ENCODE measurements around the gene ADGRF3. TPM values are rescaled to one million over a fixed set of nuclear protein-coding genes. Genes with fewer than 3 reads are reported as not detected.

The ADGRF3 gene
- total and polyA plus RNA-seq, 2 of the 13 experiments (the other 11 are each of a cell fraction or from before 2014, with no cell fraction given) = 0.40 to 1.5 TPM

DNA sequence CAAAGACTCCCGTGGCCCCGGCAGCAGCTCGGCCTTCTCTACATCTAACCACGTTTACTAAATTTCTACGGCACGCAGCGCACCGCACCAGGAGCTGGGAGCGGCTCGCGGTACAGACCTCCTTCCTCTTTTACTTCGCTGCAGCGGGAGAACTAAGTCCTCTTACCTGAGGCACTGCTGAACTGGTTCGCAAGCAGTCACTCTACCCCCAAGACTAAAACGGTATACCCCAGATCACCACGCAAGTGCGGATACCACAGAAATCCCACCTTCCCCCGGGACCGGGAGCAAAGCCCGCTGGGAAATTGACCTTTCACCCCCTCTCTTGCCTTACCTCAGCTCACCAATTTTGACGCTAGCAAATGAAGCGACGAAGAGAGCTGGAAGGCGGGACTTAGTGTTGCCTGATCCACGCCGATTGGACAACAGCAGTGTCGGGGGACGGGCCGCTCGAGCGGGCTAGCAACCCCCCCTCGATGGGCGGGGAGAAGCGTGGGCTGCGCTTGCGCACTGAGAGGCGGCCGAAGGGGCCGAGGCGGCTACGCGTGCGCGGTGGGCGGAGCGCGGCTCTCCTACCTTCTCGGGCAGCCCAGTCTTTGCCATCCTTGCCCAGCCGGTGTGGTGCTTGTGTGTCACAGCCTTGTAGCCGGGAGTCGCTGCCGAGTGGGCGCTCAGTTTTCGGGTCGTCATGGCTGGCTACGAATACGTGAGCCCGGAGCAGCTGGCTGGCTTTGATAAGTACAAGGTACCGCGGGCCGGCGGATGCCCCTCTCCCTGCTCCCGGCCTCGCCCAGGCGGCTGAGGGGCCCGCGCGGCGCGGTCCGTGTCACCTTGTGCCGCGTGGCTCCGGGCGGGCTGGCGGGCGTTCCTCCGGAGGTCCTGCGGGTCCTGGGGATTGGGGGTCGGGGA, 790 bp downstream of the ADGRF3 start, which contains the start of gene SELENOI (continued):
- TF ChIP-seq, protein P1, sequence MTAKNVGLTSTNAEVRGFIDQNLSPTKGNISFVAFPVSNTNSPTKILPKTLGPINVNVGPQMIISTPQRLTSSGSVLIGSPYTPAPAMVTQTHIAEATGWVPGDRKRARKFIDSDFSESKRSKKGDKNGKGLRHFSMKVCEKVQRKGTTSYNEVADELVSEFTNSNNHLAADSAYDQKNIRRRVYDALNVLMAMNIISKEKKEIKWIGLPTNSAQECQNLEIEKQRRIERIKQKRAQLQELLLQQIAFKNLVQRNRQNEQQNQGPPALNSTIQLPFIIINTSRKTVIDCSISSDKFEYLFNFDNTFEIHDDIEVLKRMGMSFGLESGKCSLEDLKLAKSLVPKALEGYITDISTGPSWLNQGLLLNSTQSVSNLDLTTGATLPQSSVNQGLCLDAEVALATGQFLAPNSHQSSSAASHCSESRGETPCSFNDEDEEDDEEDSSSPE (CRISPR knock-in tag; IDR thresholded peaks at IDR 0.05) = peak; percentile 84
- no peak for TF ChIP-seq NFE2L2 (IDR thresholded peaks at IDR 0.05; ENCODE audit: low read length)
- TF ChIP-seq, protein P2, sequence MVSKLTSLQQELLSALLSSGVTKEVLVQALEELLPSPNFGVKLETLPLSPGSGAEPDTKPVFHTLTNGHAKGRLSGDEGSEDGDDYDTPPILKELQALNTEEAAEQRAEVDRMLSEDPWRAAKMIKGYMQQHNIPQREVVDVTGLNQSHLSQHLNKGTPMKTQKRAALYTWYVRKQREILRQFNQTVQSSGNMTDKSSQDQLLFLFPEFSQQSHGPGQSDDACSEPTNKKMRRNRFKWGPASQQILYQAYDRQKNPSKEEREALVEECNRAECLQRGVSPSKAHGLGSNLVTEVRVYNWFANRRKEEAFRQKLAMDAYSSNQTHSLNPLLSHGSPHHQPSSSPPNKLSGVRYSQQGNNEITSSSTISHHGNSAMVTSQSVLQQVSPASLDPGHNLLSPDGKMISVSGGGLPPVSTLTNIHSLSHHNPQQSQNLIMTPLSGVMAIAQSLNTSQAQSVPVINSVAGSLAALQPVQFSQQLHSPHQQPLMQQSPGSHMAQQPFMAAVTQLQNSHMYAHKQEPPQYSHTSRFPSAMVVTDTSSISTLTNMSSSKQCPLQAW (CRISPR knock-in tag; IDR thresholded peaks at IDR 0.05) = peak; percentile 96
- peak; percentile 97 for TF ChIP-seq ASH2L (IDR thresholded peaks at IDR 0.05; ENCODE audit: insufficient read length, low read depth, low read length)
- peak; percentile 76 for TF ChIP-seq SNAPC2 (CRISPR knock-in tag; IDR thresholded peaks at IDR 0.05)
- TF ChIP-seq, protein P3, sequence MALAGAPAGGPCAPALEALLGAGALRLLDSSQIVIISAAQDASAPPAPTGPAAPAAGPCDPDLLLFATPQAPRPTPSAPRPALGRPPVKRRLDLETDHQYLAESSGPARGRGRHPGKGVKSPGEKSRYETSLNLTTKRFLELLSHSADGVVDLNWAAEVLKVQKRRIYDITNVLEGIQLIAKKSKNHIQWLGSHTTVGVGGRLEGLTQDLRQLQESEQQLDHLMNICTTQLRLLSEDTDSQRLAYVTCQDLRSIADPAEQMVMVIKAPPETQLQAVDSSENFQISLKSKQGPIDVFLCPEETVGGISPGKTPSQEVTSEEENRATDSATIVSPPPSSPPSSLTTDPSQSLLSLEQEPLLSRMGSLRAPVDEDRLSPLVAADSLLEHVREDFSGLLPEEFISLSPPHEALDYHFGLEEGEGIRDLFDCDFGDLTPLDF (CRISPR knock-in tag; IDR thresholded peaks at IDR 0.05) = peak; percentile 34
- TF ChIP-seq, protein P4, sequence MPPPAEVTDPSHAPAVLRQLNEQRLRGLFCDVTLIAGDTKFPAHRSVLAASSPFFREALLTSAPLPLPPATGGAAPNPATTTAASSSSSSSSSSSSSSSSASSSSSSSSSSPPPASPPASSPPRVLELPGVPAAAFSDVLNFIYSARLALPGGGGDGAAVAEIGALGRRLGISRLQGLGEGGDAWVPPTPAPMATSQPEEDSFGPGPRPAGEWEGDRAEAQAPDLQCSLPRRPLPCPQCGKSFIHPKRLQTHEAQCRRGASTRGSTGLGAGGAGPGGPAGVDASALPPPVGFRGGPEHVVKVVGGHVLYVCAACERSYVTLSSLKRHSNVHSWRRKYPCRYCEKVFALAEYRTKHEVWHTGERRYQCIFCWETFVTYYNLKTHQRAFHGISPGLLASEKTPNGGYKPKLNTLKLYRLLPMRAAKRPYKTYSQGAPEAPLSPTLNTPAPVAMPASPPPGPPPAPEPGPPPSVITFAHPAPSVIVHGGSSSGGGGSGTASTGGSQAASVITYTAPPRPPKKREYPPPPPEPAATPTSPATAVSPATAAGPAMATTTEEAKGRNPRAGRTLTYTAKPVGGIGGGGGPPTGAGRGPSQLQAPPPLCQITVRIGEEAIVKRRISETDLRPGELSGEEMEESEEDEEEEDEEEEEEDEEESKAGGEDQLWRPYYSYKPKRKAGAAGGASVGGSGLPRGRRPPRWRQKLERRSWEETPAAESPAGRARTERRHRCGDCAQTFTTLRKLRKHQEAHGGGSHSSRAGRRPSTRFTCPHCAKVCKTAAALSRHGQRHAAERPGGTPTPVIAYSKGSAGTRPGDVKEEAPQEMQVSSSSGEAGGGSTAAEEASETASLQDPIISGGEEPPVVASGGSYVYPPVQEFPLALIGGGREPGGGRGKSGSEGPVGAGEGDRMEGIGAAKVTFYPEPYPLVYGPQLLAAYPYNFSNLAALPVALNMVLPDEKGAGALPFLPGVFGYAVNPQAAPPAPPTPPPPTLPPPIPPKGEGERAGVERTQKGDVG (CRISPR knock-in tag; IDR thresholded peaks at IDR 0.05; ENCODE audit: borderline replicate concordance) = no peak
- TF ChIP-seq, protein P5, sequence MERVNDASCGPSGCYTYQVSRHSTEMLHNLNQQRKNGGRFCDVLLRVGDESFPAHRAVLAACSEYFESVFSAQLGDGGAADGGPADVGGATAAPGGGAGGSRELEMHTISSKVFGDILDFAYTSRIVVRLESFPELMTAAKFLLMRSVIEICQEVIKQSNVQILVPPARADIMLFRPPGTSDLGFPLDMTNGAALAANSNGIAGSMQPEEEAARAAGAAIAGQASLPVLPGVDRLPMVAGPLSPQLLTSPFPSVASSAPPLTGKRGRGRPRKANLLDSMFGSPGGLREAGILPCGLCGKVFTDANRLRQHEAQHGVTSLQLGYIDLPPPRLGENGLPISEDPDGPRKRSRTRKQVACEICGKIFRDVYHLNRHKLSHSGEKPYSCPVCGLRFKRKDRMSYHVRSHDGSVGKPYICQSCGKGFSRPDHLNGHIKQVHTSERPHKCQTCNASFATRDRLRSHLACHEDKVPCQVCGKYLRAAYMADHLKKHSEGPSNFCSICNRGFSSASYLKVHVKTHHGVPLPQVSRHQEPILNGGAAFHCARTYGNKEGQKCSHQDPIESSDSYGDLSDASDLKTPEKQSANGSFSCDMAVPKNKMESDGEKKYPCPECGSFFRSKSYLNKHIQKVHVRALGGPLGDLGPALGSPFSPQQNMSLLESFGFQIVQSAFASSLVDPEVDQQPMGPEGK (CRISPR knock-in tag; IDR thresholded peaks at IDR 0.05) = peak; percentile 84
- peak; percentile 27 for TF ChIP-seq ZBTB20 (CRISPR knock-in tag; IDR thresholded peaks at IDR 0.05; ENCODE audit: borderline replicate concordance, low read depth)
- TF ChIP-seq NONO (IDR thresholded peaks at IDR 0.05) = no peak
- peak; percentile 83 for TF ChIP-seq NONO (CRISPR knock-in tag; conservative IDR thresholded peaks at IDR 0.05)
- TF ChIP-seq RARA (CRISPR knock-in tag; IDR thresholded peaks at IDR 0.05) = peak; percentile 27; the same call in 1 of the 2 replicates
- TF ChIP-seq PHF21A (CRISPR knock-in tag; IDR thresholded peaks at IDR 0.05) = peak; percentile 86
- TF ChIP-seq CCDC6 (CRISPR knock-in tag; IDR thresholded peaks at IDR 0.05) = peak; percentile 92; the same call in 1 of the 2 replicates
- no peak for TF ChIP-seq ZNF367 (CRISPR knock-in tag; IDR thresholded peaks at IDR 0.05; ENCODE audit: borderline replicate concordance)
- TF ChIP-seq NR3C1 (CRISPR knock-in tag; IDR thresholded peaks at IDR 0.05) = no peak
- no peak for TF ChIP-seq ZNF468 (CRISPR knock-in tag; IDR thresholded peaks at IDR 0.05)
- no peak for TF ChIP-seq NCOA5 (CRISPR knock-in tag; IDR thresholded peaks at IDR 0.05)
- TF ChIP-seq PPARG (CRISPR knock-in tag; conservative IDR thresholded peaks at IDR 0.05) = peak; percentile 98
